ENCODE measurements around the gene STXBP5. TPM values are rescaled to one million over a fixed set of nuclear protein-coding genes. Genes with fewer than 3 reads are reported as not detected.

Gene STXBP5
- total RNA-seq, 2 donors from 2014 or later: 56.8 to 72.5 TPM

- no peaks in the 10 kb centered on the region for H3K9me3 Mint-ChIP-seq
Measured at GRCh38 chr6:147384029-147384428, 179.8 kb downstream of the STXBP5 start.

GRCh38 chr6:147384737-147385710 lies 180.8 kb downstream of the STXBP5 start:
- Mint-ChIP-seq H3K4me1 (ENCODE audit: low read depth in 2 of 2) (peaks cover 5 to 12% of the 10 kb centered on the region in 2 donors), H3K36me3 (peaks cover 23% of the 10 kb centered on the region), H3K27ac (peak overlapping the region in 1 of 2 donors; percentile 48), H3K4me3 (no peak overlapping the region), H3K27me3 (no peaks in the 10 kb centered on the region), H3K9me3 (no peaks in the 10 kb centered on the region)
- no peak for DNase-seq (ENCODE audit: low spot score)
- ATAC-seq: peak; percentile 38 to 84

More at GRCh38 chr6:147384029-147384428, 179.8 kb downstream of the STXBP5 start:
- H3K27ac Mint-ChIP-seq: peak overlapping the region in 1 of 2 donors; percentile 31
- DNase-seq (ENCODE audit: low spot score): no peak
- ATAC-seq: peak in 1 of 2 donors; percentile 57
- peaks cover 5 to 12% of the 10 kb centered on the region in 2 donors for H3K4me1 Mint-ChIP-seq (ENCODE audit: low read depth in 2 of 2)
- H3K27me3 Mint-ChIP-seq: no peaks in the 10 kb centered on the region
- peaks cover 27% of the 10 kb centered on the region for H3K36me3 Mint-ChIP-seq
- H3K4me3 Mint-ChIP-seq: no peak overlapping the region

GRCh38 chr6:147389463-147389862 lies 185.2 kb downstream of the STXBP5 start:
- no peaks in the 10 kb centered on the region for H3K9me3 Mint-ChIP-seq
- DNase-seq (ENCODE audit: low spot score): no peak
- ATAC-seq: no peak
- no peak overlapping the region for H3K4me3 Mint-ChIP-seq
- H3K27me3 Mint-ChIP-seq: no peaks in the 10 kb centered on the region
- H3K36me3 Mint-ChIP-seq: no peaks in the 10 kb centered on the region
- no peak overlapping the region for H3K27ac Mint-ChIP-seq
- H3K4me1 Mint-ChIP-seq (ENCODE audit: low read depth in 2 of 2): peaks cover 5 to 16% of the 10 kb centered on the region in 2 donors

- Mint-ChIP-seq H3K9me3 (no peaks in the 10 kb centered on the region), H3K27ac (no peak overlapping the region), H3K4me1 (ENCODE audit: low read depth in 2 of 2) (peaks cover 0 to 9% of the 10 kb centered on the region in 2 donors), H3K27me3 (no peaks in the 10 kb centered on the region), H3K36me3 (no peaks in the 10 kb centered on the region), H3K4me3 (no peak overlapping the region)
- DNase-seq (ENCODE audit: low spot score) (no peak), ATAC-seq (no peak)
Measured at GRCh38 chr6:147390909-147391536, 186.8 kb downstream of the STXBP5 start.

DNA sequence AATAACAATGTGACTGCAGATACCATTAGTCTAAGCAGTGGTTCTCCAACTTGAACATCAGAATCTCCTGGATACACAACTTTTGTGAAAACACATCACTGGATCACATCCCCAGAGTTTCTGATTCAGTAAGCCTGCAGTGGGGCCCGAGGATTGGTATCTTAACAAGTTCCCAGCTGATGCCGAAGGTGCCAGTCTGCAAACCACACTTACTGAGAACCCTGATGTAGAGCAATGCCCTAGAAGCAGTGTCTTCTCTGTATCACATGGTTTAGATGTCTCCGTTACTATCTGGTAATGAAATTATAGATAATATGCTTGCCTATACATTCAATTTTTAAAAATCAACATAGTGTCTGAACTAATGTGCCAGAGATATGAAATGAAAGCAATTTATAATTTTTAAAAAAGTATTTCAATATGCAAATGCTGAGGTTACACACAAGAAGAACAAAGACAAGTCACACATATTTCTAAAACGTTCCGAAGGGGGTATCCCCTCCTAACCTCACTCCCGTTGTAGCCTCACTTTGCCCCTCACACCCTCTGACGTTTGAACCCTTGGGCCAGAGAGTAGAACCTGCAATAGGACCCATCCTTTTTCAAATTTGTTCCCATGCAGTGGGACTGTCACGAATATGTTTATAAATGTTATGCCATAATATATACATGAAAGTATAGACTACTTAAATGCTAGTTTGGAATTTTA lies 188.9 kb downstream of the STXBP5 start:
- Mint-ChIP-seq H3K4me3 (no peak overlapping the region), H3K36me3 (no peaks in the 10 kb centered on the region), H3K4me1 (ENCODE audit: low read depth in 2 of 2) (peaks cover 0 to 9% of the 10 kb centered on the region in 2 donors), H3K27me3 (no peaks in the 10 kb centered on the region), H3K9me3 (no peaks in the 10 kb centered on the region), H3K27ac (no peak overlapping the region)
- DNase-seq (ENCODE audit: low spot score) (no peak), ATAC-seq (peak; percentile 53 to 68)

- Mint-ChIP-seq H3K27ac (no peak overlapping the region), H3K27me3 (no peaks in the 10 kb centered on the region), H3K4me3 (no peak overlapping the region), H3K36me3 (no peaks in the 10 kb centered on the region), H3K9me3 (no peaks in the 10 kb centered on the region), H3K4me1 (ENCODE audit: low read depth in 2 of 2) (peaks cover 0 to 9% of the 10 kb centered on the region in 2 donors)
- no peak for ATAC-seq
- no peak for DNase-seq (ENCODE audit: low spot score)
Measured at GRCh38 chr6:147395158-147395557, 190.9 kb downstream of the STXBP5 start.

DNA sequence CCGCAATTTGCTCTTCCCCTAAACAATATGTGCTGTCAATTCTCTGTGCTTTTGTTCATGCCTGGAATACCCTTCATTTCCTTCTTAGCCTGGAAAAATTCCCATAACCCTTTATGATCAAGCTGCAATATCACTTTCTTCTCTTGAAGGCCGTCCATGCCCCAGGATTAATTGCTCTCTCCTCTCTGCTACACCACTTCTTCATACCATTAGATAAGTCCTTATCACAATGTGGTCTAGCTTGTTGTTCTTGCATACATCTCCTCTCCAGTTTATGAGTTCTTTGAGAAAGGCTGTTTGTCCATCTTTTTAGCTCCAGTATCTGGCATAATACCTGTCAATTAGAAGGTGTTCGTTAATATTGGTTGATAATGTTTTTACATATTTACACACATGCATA lies 193.1 kb downstream of the STXBP5 start:
- DNase-seq (ENCODE audit: low spot score): no peak
- no peak overlapping the region for H3K4me3 Mint-ChIP-seq
- H3K27ac Mint-ChIP-seq: no peak overlapping the region
- H3K9me3 Mint-ChIP-seq: peaks cover 5% of the 10 kb centered on the region
- no peaks in the 10 kb centered on the region for H3K27me3 Mint-ChIP-seq
- peaks cover 0 to 3% of the 10 kb centered on the region in 2 donors for H3K4me1 Mint-ChIP-seq (ENCODE audit: low read depth in 2 of 2)
- ATAC-seq: no peak
- peaks cover 5% of the 10 kb centered on the region for H3K36me3 Mint-ChIP-seq

DNA sequence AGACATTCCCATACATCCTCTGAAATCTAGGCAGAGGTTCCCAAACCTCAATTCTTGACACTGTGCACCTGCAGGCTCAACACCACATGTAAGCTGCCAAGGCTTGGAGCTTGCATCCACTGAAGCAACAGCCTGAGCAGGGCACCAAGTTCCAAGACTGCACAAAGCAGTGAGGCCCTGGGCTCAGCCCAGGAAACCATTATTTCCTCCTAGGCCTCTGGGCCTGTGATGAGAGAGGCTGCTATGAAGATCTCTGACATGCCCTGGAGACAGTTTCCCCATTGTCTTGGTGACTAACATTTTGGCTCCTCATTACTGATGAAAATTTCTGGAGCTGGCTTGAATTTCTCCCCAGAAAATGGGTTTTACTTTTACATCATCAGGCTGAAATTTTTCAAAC lies 196.8 kb downstream of the STXBP5 start:
- DNase-seq (ENCODE audit: low spot score) (no peak), ATAC-seq (no peak)
- Mint-ChIP-seq H3K27ac (no peak overlapping the region), H3K4me3 (no peak overlapping the region), H3K27me3 (peaks cover 0 to 11% of the 10 kb centered on the region in 2 donors), H3K9me3 (peaks cover 10% of the 10 kb centered on the region), H3K4me1 (ENCODE audit: low read depth in 2 of 2) (no peaks in the 10 kb centered on the region), H3K36me3 (peaks cover 8% of the 10 kb centered on the region)

GRCh38 chr6:147401779-147402178 lies 197.6 kb downstream of the STXBP5 start:
- Mint-ChIP-seq H3K4me3 (no peak overlapping the region), H3K4me1 (ENCODE audit: low read depth in 2 of 2) (no peaks in the 10 kb centered on the region), H3K36me3 (peaks cover 8% of the 10 kb centered on the region), H3K27me3 (peaks cover 0 to 11% of the 10 kb centered on the region in 2 donors), H3K9me3 (peaks cover 10% of the 10 kb centered on the region), H3K27ac (no peak overlapping the region)
- ATAC-seq (no peak), DNase-seq (ENCODE audit: low spot score) (no peak)

DNA sequence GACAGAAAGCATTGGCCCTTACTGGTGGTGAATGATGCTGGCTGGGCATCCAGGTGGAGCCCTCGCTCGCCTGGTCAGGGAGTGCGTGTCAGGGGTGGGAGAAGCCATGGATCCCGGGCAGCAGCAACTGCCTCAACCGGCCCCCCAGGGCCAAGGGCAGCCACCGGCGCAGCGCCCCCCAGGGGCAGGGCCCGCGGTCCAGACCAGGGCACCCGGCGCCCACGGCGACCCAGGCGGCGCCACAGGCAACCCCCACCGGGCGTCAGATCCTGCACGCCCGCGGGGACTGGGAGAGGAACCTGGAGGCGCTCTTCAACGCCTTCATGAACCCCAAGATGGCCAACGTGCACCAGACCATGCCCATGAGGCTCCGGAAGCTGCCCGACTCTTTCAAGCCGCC lies 202.6 kb downstream of the STXBP5 start:
- ATAC-seq (peak in 1 of 2 donors; percentile 32), DNase-seq (ENCODE audit: low spot score) (no peak)
- Mint-ChIP-seq H3K4me1 (ENCODE audit: low read depth in 2 of 2) (no peaks in the 10 kb centered on the region), H3K27ac (no peak overlapping the region), H3K36me3 (peaks cover 4% of the 10 kb centered on the region), H3K27me3 (peaks cover 3 to 17% of the 10 kb centered on the region in 2 donors), H3K4me3 (no peak overlapping the region), H3K9me3 (peaks cover 8% of the 10 kb centered on the region)

DNA sequence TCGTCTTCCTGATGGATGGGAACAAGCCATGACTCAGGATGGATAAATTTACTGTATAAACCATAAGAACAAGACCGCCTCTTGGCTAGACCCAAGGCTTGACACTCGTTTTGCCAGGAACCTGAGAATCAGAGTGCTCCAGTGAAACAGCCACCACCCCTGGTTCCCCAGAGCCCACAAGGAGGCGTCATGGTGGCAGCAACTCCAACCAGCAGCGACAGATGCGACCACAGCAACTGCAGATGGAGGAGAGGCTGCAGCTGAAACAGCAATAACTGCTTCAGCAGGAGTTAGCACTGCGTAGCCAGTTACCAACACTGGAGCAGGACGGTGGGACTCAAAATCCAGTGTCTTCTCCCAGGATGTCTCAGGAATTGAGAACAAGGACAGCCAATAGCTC lies 203.4 kb downstream of the STXBP5 start:
- Mint-ChIP-seq H3K9me3 (peaks cover 8% of the 10 kb centered on the region), H3K27me3 (peaks cover 6 to 24% of the 10 kb centered on the region in 2 donors), H3K27ac (no peak overlapping the region), H3K4me3 (no peak overlapping the region), H3K4me1 (ENCODE audit: low read depth in 2 of 2) (no peaks in the 10 kb centered on the region), H3K36me3 (peaks cover 4% of the 10 kb centered on the region)
- ATAC-seq: no peak
- no peak for DNase-seq (ENCODE audit: low spot score)

DNA sequence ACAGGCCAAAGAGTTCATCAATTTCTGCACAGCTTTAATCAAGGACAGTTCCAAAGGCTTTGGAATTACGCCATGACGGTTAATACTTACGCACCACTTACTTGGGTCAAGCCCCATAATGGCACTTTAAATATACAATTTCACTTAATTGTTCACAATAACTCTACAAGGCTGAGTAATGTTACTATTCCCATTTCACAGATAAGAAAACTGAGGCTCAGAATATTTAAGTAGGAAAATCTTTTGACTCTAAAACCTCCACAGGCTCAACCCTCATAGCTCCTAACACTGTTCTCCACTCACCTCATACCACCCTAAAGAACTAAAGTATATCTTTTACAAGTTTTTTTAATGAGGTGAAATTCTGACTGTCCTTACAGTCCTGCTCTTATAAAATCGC lies 212.4 kb downstream of the STXBP5 start:
- Mint-ChIP-seq H3K36me3 (no peaks in the 10 kb centered on the region), H3K27me3 (peaks cover 9 to 29% of the 10 kb centered on the region in 2 donors), H3K4me3 (no peak overlapping the region), H3K27ac (no peak overlapping the region), H3K9me3 (peaks cover 6% of the 10 kb centered on the region), H3K4me1 (ENCODE audit: low read depth in 2 of 2) (no peaks in the 10 kb centered on the region)
- no peak for ATAC-seq
- no peak for DNase-seq (ENCODE audit: low spot score)

GRCh38 chr6:147417954-147418353 lies 213.7 kb downstream of the STXBP5 start:
- Mint-ChIP-seq H3K9me3 (peaks cover 6% of the 10 kb centered on the region), H3K27ac (no peak overlapping the region), H3K4me1 (ENCODE audit: low read depth in 2 of 2) (no peaks in the 10 kb centered on the region), H3K4me3 (no peak overlapping the region), H3K36me3 (no peaks in the 10 kb centered on the region), H3K27me3 (peaks cover 8 to 20% of the 10 kb centered on the region in 2 donors)
- DNase-seq (ENCODE audit: low spot score): no peak
- ATAC-seq: no peak

All from natural killer cell treated with Interleukin-12 subunit alpha and Interleukin-12 subunit beta and Interleukin-15 and Interleukin-18, amount 100 ng/mL, for 72 hours (primary cell).